GM12864 (cell line): ENCODE data around the gene CFAP97D2.

Experiments
- DNase-seq: peaks from one replicate; pipeline ENCODE4 v3.0.0-alpha.2; 2011; ENCODE audit warnings: low read depth
- H3K4me3 ChIP-seq: 2 replicates; pipeline ENCODE4 v1.5.1; 2011; ENCODE audit warnings: mild to moderate bottlenecking, low read depth, low read length, control low read depth
- CTCF ChIP-seq: IDR thresholded peaks from 2 replicates; pipeline ENCODE4 v1.5.1; 2011; ENCODE audit warnings: low read depth, mild to moderate bottlenecking, moderate library complexity, low read length, control low read depth, inconsistent platforms; ENCODE audit errors: missing control alignments

Gene CFAP97D2

GRCh38 chr13:114162533-114162922 lies 16.5 kb upstream of the CFAP97D2 start:
- TF ChIP-seq CTCF: no peak
- no peak for DNase-seq
- no peak overlapping the region for H3K4me3 ChIP-seq

GRCh38 chr13:114164053-114164452 lies 15.0 kb upstream of the CFAP97D2 start:
- H3K4me3 ChIP-seq: no peak overlapping the region
- DNase-seq: no peak
- no peak for TF ChIP-seq CTCF

GRCh38 chr13:114164681-114165429 lies 14.2 kb upstream of the CFAP97D2 start:
- H3K4me3 ChIP-seq: no peak overlapping the region
- no peak for DNase-seq
- TF ChIP-seq CTCF: no peak

- no peak for DNase-seq
- no peak overlapping the region for H3K4me3 ChIP-seq
- no peak for TF ChIP-seq CTCF
Measured at GRCh38 chr13:114166381-114167131, 12.5 kb upstream of the CFAP97D2 start.

GRCh38 chr13:114167426-114167825 lies 11.6 kb upstream of the CFAP97D2 start:
- no peak for DNase-seq
- no peak overlapping the region for H3K4me3 ChIP-seq
- TF ChIP-seq CTCF: no peak

- DNase-seq: no peak
- no peak overlapping the region for H3K4me3 ChIP-seq
- no peak for TF ChIP-seq CTCF
Measured at GRCh38 chr13:114167885-114168284, 11.2 kb upstream of the CFAP97D2 start.
